Activated CD4-positive, CD25-positive, alpha-beta regulatory T cell treated with anti-CD3 and anti-CD28 coated beads, Interleukin-2, amount 50 U/mL, for 24 hours (primary cell): ENCODE measurements around the gene PAQR5.
"Not testable (repeated sequence)": the region's sequence is repeated elsewhere in the genome, so short reads cannot be mapped to it uniquely, and the experiment has no call there.

Experiments
- ATAC-seq, 2 donors: fragments of 150-1000 bp; cut with Tn5 transposase; one replicate each; pipeline ENCODE4 v1.10.0; 2021; ENCODE audit warnings: mild to moderate bottlenecking in 1 of 2, moderate library complexity in 1 of 2

The PAQR5 gene

DNA sequence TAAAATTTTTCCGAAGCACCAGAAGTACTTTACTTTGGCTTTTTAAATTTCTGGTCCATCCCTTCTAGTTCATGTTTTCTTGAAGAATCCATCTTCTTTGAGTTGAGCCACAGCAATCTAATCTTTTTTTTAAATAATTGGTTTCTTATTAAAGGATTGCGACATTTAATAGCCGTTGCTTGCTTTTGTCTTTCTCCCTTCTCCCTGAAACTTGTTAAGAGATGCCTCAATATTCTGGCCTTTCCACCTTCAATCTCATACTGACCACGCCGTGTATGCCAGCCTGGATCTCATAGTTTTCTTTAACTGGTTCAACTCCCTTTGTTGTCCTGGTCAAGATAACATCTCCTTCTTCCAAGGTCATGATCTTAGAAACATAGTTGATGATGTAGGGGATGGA, 135.5 kb downstream of the PAQR5 start:
- no peak for ATAC-seq

DNA sequence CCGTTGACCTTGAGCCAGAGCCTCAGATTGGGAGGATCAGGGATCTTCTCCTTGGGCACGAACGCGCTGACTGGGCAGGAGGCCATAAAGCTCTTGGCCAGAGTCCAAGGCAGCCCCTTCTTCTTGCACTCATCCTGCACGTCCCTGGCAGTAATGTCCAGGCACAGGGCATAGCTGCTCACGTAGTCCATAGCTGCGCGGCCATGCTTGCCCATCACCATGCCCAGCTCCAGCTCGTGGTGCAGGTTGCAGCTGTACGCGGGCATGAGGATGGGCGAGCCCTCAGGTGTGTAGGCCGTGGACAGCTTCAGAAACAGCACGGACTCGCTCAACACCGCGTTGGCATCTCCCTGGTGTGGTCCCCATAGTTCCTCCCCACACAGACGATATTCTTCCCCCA, 136.0 kb downstream of the PAQR5 start:
- no peak for ATAC-seq

DNA sequence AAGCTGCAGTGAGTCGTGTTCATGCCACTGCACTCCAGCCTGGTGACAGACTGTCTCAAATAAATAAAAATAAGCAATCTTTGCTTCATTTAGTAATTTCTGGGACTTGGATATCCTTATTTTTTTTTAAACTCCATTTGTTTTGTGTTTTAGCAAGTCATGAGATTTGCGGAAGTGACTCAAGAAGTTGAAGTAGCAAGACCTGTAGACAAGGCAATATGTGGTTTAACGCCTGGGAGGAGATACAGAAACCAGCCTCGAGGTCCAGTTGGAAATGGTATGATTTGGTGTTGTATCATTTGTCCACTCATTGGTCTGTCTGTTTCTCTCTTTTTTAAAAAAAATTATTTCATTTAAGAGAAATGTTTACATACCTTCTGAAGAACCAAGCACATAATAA, 137.3 kb downstream of the PAQR5 start:
- no peak for ATAC-seq

DNA sequence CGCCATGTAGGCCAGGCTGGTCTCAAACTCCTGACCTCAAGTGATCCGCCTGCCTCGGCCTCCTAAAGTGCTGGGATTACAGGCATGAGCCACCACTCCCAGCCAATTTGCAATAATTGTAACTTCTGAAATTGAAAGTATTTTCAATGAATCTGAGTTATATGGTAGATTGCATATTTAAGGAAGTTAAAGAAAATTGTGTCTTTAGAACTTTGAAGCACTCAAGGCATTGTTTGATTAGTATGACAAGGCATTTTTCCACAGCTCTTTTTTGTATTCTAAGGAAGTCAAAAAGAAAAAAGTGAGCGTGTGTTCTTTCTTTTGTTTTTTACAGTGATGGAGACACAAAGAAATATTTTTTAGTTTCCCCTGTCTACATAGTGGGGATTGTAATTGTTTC, 138.2 kb downstream of the PAQR5 start:
- ATAC-seq: no peak

DNA sequence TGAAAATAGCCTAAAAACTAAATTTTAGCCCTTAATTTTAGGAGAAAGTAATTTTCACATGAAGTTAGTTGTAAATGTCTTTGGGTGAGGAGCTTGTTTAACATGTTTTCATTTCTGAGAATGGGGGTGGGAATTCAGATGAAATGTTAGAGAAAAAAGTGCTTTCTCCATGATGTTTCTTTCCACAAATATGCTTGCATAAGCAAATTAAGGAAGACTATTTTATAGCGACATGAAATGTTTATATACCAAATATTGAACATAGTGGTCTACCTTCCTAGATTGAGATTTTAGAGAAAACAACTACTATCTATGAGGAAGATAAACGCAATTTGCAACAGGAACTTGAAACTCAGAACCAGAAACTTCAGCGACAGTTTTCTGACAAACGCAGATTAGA, 140.9 kb downstream of the PAQR5 start:
- no peak for ATAC-seq

DNA sequence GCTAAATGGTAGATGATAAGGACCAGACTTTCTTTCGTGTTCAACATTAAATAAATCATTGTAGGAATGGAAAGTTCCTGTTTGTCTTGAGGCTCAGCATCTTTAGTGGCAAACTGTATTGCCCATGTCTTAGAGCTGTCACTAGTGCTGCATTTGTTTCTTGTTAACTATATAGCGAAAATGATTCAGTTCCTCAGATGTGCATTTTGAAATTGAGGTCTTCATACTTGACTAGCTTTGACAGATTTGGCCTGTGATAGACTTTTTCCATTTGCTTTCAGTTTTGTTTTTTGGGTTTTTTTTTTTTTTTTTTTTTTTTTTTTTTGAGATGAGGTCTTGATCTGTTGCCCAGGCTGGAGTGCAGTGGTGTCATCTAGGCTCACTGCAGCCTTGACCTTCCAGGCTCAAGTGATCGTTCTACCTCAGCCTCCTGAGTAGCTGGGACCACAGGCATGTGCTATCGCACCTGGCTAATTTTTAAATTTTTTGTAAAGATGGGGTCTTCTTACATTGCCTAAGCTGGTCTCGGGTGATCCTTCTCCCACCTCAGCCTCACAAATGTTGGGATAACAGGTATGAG, 144.4 kb downstream of the PAQR5 start:
- ATAC-seq: peak; percentile 97 to 98

DNA sequence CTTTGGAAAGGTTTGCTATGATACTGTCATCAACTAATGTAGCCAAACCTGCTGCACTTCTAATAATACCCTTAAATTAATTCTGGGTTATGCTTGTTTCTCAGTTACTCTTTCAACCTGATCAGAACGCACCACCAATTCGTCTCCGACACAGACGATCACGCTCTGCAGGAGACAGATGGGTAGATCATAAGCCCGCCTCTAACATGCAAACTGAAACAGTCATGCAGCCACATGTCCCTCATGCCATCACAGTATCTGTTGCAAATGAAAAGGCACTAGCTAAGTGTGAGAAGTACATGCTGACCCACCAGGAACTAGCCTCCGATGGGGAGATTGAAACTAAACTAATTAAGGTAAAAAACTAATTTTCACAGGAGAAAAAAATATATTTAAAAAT, 146.0 kb downstream of the PAQR5 start:
- no peak for ATAC-seq

DNA sequence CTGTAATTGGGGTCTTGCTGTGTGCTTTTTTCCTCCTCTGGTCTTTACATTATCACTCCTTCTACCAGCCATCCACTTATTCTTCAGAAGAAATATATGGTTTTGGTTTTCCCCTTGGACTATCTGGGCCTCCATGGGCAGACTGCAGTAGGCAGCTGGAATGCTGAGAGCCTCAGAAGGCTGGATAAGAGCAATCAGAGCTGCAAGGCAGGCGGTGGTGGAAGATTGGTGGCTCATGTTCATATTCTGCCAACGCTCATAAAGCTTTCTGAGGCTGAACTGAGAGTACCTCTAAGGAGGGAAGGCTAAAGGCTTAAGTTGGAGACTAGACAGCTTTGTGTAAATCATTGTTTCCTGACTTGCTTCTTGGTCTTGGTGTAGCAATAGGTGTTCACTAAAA, 148.2 kb downstream of the PAQR5 start:
- ATAC-seq: no peak

DNA sequence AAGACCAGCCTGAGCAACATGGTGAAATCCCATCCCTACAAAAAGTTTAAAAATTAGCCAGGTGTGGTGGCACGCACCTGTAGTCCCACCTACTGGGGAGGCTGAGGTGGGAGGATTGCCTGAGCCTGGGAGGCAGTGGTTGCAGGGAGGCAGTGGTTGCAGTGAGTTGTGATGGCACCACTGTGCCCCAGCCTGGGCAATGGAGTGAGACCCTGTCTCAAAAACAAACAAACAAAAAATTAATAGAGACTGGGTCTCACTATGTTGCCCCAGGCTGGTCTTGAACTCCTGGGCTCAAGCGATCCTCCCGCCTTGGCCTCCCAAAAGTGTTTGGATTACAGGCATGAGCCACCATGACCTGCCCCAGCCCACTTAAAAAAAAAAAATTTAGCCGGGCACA, 151.5 kb downstream of the PAQR5 start:
- ATAC-seq: not testable (repeated sequence)

DNA sequence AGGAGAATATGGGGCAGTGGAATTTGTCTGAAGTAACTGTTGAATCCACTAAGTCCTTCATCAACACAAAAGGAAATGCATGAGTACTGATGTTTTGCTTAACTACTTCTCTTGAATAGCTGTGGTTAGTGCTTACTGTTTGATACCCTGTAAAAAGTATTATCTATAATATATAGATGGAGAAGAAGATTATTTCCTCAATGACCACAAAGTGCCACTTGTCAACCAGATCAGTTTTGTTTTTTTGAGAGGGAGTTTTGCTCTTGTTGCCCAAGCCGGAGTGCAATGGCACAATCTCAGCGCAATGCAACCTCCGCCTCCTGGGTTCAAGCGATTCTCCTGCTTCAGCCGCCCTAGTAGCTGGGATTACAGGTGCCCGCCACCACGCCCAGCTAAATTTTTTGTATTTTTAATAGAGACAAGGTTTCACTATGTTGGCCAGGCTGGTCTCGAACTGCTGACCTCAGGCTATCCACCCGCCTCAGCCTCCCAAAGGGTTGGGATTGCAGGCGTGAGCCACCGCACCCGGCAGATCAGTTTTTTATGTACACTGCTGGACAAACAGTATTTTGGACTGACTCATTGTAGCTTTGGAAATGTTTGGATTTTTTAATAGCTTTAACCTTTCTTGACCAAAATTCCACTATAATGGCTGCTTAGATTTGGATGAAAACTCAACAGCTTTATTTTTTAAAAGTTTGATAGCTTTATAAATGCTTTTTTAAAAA, 152.4 kb downstream of the PAQR5 start:
- no peak for ATAC-seq

DNA sequence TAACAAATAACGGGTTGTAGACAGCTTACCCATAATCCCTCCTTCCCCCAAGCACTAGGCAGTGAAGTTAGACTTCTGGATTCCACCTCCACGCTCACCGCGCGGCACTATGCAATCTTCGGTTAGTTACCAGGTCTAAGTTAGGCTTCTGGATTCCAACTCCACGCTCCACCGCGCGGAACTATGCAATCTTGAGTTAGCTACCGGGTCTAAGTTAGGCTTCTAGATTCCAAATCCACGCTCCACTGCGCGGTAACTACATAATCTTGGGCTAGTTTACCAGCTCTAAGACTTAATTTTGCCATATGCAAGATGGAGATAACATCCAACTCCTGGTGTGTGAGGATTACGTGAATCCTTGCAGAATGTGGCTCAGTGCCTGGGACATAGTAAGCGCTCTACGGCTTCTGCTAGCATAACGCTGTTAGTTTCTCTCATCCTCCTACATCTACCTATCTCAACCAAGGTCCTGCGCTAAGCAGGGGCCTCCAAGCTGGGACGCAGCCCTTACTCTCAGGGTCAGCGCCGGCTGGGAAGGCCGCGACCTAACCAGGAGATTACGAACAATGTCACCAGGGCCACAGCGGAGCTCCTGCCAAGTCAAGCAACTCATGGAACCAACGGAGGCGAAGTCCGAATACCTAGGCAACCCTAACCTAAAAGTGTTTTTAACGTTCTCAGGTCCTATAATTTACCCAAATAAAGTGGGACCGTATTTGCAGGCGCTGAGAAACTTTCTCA, 153.4 kb downstream of the PAQR5 start:
- ATAC-seq: peak; percentile 19 to 30

DNA sequence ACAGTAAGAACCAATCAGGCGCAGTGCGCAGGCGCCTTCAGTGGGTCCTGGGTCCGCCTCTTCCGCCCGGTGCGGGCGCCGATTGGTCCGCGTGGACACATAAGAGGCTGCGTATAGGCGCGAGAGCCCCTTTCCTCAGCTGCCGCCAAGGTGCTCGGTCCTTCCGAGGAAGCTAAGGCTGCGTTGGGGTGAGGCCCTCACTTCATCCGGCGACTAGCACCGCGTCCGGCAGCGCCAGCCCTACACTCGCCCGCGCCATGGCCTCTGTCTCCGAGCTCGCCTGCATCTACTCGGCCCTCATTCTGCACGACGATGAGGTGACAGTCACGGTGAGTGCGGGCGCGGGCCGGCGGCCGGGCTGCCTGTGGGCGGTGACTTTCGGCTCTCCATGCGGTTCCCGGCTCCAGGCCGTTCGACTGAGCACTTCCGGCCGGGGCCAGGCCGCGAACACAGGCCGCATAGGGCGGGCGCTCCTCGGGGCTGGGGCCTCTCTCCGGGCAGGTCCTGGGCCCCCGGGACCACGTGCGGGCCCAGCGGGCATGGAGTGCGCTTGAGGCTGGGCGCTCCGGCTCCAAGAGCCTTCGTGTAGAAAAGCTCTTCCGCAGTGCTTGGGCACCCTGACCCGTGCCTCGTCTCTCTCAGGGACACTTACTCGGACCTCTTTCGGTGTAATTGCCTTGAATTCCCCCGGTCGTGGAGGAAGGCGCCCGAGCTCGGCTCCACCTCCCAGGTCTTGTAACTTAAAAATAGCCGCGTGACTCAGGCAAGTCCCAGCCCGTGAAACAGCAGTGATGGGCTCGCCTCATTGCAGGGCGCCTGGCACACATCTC, 154.2 kb downstream of the PAQR5 start, which contains the start of gene RPLP1:
Gene RPLP1 (plus strand): TSS at position 127 of the 830 bp plus-strand sequence. CDS start 131 bp downstream, at position 258.
- peak; percentile 87 to 88 for ATAC-seq

DNA sequence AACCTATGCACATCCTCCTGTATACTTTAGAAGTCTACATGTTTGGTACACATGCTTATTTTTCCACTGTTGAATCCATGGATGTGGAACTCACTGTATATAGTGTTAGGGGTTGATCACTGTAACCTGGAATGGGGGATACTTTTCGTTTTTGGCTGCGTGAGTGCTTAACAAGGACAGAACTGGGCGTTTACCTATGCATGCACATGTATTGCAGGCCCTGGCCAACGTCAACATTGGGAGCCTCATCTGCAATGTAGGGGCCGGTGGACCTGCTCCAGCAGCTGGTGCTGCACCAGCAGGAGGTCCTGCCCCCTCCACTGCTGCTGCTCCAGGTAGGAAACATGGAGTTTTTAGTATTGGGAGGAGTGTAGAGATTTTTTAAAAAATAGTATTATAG, 156.2 kb downstream of the PAQR5 start:
- ATAC-seq: no peak

DNA sequence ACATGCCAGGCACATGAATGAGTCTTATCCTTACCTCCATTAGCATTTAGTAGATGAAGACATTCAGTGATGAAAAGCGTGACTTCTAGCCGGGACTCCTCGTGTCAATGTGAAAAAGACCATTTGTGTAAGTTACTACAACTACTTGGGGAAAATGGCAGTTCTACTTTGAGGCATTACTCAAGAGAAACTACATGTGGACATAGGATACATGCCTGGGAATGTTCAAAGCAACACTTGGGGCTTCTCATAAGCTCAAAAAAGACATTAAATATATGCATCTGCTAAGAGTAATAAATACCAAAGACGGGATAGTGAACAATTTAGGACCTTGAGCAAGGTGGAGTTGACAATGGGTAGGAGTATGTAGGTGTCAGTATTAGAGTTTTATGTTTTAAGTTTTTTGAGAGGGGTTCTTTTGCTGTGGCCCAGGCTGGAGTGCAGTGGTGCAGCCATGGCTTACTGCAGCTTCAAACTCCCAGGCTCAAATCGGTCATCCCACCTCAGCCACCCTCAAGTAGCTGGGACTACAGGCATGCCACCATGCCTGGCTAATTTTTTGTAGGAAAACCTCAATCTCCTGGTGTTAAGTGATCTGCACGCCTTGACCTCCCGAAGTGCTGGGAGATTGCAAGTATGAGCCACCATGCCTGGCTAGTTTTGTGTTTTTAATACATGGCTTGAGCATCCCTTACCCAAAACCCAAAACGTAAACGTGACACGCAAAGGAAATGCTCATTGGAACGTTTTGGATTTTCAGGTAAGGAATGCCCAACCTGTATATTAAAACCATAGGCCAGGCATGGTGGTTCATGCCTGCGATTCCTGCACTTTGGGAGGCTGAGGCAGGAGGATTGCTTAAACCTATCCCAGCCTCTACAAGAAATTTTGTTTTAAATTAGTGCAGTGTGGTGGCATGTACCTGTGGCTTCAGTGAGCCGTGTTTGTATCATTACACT, 157.8 kb downstream of the PAQR5 start:
- no peak for ATAC-seq
